Daoy (cell line): Measurements from ENCODE around the gene ZBTB9. TPM values are rescaled to one million over a fixed set of nuclear protein-coding genes. Genes with fewer than 3 reads are reported as not detected.

ENCODE experiments used
- DNase-seq: peaks from one replicate; pipeline ENCODE4 v3.0.0-alpha.2; 2015; ENCODE audit warnings: low read depth
- total RNA-seq: library from RNA; depleted of rRNA; stranded (reverse); fragments of >200 nt; shearing (Covaris generic); gene quantifications from 2 replicates; pipeline ENCODE4 v1.2.3, GENCODE V29; 2014

Gene ZBTB9
- total RNA-seq, 1 experiment from 2014 or later: 9.0 TPM

DNA sequence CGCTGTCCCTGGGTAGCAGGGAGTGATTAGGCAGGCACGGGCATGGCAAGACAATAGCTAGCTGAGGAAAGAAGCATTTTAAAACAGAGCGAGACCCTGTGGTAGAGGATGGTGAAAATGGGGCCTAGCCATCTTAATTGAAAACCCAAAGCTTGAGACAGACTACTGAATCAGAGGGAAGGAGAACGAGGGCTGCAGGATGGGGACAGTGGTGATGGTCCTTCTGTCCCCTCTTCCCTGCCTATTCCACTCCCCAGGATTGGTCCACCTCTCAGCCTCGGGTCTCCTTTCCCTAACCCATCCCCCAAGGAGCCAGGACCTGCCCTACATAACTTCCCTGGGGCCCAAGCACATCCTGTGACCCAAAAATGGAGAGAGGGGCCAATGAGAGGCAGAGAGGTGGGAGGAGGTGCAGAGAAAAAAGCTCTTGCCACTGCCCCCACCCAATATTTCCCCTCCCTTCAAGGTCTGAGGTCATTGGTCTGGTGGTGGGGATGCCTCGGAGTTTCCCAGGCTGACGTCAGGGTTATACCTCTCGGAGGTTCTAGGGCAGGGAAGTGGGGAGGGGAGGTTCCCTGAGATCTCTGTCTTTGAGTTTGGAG is 35.6 kb upstream of the ZBTB9 start:
- DNase-seq: peak; percentile 46

DNA sequence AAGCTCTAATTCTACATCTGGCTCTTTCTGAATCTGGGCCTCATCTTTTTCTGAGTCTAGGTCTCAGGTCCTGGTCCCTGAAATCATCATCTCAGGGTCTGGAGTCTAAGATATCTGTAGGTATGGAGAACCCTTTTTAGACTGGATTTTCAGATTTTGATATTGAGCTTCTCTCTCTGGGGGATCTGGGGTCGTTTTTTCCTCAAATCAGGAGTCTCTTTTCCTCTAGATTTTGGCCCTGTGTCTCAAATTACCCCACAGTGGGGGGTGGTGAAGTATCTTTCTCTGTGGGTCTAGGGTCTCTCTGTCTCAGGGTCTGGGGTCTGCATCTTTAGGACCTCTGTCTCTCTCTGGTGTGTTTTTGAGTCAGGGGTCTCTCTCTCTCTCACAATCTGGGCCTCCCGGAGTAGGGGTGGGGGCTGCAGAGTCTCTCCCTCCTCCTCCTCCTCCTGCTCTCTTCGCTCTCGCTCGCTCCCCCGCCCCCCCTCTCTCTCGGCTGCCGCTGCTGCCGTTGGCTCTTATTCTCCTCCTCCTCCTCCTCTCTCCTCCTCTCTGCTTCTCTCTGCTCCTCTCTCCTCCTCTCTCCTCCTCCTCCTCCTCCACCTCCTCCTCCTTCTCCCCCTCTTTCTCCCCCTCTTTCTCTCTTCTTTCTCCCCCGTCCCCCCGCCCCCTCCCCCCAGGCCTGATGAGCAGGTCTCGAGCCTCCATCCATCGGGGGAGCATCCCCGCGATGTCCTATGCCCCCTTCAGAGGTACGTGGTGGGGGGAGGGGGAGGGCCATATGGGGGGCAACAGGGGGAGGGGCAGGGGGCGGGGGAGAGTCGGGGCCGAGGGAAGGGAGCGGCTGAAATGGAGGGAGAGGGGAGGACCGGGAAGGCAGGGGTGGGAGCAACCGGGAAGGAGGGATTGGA is 34.5 kb upstream of the ZBTB9 start, which contains the start of gene SYNGAP1:
Gene SYNGAP1, plus strand, starts transcription at position 486 of the 911 bp plus-strand sequence. Its CDS starts 200 bp downstream, at position 686.
- no peak for DNase-seq

DNA sequence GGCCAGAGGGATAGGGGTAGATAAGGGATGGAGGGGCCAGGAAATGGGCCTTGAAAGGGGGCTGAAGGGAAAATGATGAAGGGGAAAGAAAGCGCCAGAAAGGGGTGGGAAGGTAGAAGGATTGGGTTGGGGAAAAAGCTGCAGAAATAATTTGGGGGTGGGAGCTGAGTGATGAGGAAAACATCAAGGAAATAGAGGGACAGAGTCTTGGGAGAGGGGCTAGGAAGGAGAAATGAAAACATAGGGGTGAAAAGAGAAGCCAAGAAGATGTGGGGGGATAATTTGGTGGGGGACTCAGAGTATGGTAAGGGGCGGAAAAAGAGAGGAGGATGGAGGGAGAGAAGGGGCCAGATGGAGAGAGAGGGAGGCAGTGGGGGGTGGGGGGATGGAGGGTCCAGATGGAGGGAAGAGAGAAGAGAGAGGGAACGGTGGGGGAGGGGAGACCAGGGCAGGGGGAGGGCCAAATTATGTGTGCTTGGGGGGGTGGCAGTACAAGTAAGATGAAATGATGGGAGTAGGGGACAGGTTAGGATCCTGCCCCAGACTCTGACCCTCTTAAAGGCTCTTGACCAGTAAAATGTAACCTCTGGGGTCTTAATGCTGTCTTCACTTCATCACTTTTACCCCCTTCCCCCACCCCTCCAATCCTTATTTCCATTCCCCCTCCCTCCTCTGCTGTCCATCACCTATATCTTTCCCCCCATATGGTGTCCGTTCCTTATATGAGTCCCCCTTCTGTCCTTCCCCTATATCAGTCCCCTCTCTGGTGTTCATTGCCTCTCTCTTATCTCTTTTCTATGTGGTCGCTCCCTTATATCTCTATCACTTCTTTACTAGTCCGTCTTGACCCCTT is 33.7 kb upstream of the ZBTB9 start:
- DNase-seq: no peak

DNA sequence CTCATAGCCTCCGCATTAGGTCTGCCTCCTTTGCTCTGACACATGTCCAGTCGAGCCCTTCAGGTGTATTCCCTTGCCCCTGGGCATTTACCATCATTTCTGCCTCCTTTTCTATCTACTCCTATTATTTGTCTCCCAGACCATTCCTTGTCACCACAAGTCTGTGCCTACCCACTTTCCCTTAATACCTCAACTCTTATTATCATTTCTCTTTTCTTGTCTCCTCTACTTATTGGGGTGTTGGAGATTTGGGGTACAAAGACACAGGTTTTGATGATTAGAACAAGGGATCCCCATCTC is 33.1 kb upstream of the ZBTB9 start:
- DNase-seq: no peak

- no peak for DNase-seq
Observed at GRCh38 chr6:33423777-33424176, 30.6 kb upstream of the ZBTB9 start.

GRCh38 chr6:33424855-33425667 is 29.3 kb upstream of the ZBTB9 start:
- no peak for DNase-seq

DNA sequence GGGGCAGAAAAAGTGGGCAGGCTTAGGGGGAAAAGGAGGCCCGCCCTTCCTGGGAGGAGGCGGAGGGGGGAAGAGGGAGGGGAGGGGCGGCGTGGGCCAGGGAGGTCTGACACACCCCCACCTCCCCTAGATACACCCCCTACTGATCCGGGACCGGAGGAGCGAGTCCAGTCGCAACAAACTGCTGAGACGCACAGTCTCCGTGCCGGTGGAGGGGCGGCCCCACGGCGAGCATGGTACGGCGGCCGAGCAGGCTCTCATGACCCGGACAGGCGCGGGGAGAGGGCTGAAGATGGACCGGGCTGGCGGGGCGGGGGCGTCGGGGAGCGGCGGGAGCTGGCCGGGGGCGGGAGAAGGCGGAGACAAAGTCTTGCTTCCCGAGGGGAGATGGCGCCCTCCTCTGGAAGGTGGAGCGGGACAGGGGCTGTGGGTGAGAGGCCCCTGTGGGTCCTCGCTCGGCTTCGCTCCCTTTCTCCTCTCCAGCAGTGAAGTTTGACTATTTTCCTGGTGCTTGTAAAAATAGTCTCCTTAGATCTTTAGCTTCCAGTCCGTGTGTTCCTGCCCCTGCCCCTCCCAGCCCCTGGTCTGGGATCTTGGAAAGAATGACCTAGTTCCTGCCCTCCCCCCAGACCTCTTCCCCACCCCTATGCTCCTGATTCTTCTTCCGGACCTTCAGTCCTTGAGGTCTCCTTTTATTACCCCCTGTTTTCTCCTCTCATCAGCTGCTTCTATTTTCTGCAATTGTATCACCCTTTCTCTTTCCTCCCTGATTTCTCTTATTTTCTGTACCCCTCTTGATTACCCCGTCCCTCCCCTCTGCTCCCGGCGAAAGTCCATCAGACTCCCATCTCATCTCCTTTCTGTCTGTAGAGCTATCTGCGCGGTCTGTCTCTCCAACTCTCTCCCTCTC is 28.5 kb upstream of the ZBTB9 start:
- peak; percentile 95 for DNase-seq

GRCh38 chr6:33426590-33427511 is 27.5 kb upstream of the ZBTB9 start:
- no peak for DNase-seq

- DNase-seq: peak; percentile 55
Observed at GRCh38 chr6:33427585-33428223, 26.7 kb upstream of the ZBTB9 start.

GRCh38 chr6:33428224-33428965 is 26.0 kb upstream of the ZBTB9 start:
- peak; percentile 49 for DNase-seq

DNA sequence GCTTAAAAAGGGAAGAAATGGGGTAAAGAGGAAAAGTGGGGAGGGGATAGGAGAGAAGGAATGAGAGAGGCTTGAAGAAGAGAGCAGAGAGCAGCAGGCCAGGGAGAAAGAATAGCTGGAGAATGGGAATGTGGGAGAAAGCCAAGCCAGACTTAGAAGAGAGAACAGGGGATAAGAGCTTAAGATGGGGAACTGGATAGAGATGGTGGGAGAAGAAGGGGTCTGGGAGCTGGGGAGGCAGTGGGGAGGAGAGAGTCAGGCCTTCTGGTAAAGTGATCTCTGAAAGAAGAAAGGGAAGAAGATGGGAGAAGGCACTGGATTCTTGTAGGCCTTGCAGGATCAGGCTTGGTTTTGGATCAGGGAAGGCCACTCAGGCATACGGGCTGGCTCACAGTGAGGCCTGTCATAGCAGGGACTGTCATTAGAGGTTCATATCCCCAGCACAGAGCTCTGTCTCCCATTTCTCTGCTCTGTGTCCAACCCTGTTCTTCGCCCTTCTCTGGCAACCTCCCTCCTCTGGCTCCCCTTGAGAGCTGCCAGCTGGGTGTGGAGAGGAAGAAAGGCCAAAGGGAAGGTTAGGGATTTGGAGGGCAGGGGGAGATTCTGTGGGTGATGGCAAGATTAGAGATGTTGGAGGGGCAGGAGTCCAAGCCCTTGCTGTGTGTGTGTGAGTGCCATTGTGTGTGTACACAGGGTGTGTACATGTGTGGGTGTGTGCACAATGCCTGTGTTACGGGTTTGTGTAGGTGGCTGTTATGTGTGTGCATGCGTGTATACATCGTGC is 25.2 kb upstream of the ZBTB9 start:
- no peak for DNase-seq

DNA sequence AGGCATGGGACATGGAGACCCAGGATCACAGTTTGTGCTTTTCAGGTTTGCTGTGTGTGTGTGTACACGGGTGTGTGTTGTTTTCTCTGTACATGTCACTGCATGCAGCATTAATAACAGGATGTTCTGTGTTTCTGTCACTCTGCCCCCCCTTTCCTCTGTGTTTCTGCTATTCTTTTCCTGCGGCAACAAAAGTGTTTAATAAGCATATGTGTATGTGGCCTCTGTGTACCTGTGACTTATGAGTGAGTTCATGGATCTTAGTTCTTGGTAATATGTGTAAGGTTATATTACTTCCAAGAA is 24.7 kb upstream of the ZBTB9 start:
- DNase-seq: no peak

GRCh38 chr6:33430334-33430733 is 24.0 kb upstream of the ZBTB9 start:
- no peak for DNase-seq

DNA sequence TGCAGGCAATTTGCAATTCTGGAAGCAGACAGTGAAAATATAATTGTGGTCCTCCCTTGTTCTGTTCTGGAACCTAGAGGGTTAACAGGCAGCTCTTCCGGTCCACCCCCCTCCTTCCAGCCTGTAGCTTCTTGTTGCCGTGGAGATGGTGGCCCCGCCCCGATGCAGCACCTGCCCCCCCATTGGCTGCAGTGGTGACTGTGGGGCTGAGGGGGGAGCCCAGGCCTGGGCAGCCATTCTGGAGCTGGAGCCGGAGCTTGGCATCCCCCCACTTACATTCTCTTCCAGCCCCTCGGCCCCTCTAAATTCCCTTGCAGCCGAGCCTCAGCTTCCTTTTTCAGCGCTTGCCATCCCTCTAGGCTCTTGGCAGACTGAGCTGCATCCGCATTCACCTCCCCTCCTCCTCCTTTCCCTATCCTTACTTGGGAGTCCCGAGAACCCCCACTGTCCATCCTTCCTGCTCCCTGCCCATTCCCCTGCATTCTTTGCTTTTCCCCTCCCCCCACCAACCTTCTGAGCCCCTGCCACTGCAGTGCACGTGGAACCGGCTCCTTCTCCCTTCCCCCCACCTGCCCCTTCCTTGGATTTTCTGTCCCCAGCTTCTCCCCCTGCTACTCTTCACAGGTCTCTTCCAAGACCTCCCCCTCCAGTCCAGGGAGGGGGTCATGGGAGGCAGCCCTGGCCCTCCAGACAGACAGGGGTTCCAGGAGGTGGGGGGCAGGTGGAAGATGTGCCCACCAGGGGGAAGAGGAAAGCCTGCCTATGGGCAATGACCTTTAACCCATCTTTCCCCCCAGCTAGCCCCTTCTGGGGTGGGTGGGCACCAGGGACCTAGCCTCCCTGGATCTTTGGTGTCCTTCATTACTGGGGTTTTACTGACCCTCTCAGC is 23.1 kb upstream of the ZBTB9 start:
- peak; percentile 76 for DNase-seq

DNA sequence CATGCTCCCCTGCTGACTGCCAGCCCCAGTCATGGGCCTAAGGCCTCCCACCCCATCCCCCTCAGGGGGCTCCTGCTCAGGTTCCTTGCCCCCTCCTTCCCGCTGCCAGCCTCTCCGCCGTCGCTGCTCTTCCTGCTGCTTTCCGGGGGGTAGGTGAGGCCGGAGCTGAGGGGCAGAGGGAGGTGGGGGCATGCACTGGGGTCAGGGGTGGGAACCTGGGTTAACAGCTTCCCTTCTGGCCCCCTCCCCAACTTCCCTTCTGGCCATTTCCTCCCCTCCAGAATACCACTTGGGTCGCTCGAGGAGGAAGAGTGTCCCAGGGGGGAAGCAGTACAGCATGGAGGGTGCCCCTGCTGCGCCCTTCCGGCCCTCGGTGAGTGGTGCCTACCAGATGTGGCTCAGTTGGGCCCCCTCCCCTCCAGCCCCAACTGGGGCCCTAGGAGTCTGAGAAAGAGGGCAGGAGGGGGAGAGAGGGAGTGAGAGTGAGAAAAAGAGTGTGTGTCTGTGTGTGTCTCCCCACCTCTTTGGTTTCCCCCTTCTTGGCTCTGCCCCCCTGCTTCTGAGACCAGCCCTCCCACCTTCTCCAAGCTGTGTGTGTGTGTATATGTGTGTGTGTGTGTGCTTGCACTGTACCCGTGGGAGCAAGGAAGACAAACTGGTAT is 22.4 kb upstream of the ZBTB9 start:
- no peak for DNase-seq

DNA sequence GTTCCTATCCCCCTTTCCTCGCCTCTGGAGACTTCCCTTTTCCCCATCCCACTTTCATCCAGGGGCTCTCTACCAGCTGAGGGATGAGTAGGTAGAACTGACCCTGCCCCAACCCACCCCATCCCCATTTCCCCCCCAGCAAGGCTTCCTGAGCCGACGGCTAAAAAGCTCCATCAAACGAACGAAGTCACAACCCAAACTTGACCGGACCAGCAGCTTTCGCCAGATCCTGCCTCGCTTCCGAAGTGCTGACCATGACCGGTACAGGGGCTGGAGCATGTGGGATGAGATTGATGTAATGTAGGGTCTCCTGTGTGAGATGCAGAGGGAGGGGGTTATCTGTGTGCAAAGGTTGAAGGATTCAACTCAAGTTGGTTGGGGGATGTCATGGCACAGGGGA is 21.8 kb upstream of the ZBTB9 start:
- no peak for DNase-seq
